ENCODE data around the gene OSTM1.
"Not testable (repeated sequence)": the region's sequence is repeated elsewhere in the genome, so short reads cannot be mapped to it uniquely, and the experiment has no call there.

OSTM1 gene

DNA sequence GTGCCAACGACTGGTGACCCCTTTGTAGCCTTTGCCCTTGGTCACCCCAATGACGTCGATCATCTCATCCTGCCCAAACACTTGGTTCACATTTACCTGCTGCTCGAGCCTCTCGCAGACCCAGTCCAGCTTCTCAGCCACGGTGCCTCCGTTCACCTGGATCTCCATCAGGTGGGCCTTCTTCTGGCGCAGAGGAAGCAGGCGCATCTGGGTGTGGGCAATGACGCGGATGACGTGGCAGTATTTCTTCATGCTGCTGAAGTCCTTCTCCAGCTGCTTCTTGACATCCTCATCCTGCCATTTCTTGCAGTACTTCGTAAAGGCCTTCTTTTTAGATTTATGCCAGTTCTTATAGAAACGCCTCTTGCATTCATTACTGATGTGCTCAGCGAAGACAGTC lies 69.7 kb downstream of the OSTM1 start:
- DNase-seq (ENCODE audit: insufficient read length, low spot score) (no peak), FAIRE-seq (no peak)
- no peak for TF ChIP-seq CTCF (IDR thresholded peaks at IDR 0.05; ENCODE audit: insufficient read depth, missing control alignments)

- no peak for TF ChIP-seq CTCF (IDR thresholded peaks at IDR 0.05; ENCODE audit: insufficient read depth, missing control alignments)
- FAIRE-seq = peak; percentile 76
- peak; percentile 25 for DNase-seq (ENCODE audit: insufficient read length, low spot score)
Measured at GRCh38 chr6:108002365-108003221, 71.9 kb downstream of the OSTM1 start.

GRCh38 chr6:108001696-108002231 lies 72.8 kb downstream of the OSTM1 start:
- FAIRE-seq (no peak), DNase-seq (ENCODE audit: insufficient read length, low spot score) (no peak)
- no peak for TF ChIP-seq CTCF (IDR thresholded peaks at IDR 0.05; ENCODE audit: insufficient read depth, missing control alignments)

DNA sequence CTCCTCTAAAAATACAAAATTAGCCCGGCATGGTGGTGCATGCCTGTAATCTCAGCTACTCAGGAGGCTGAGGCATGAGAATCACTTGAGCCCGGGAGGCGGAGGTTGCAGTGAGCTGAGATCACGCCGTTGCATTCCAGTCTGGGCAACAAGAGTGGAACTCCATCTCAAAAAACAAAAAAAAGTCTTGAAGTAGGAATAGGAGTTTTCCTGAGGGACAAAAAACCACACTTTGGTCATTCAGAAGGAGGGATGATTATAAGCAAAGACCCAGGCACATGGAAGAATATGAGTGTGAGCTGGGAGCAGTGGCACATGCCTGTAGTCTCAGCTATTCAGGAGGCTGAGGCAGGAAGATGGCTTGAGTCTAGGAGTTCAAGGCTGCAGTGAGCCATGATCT lies 74.3 kb downstream of the OSTM1 start:
- not testable (repeated sequence) for DNase-seq (ENCODE audit: insufficient read length, low spot score); FAIRE-seq

- FAIRE-seq (no peak), DNase-seq (ENCODE audit: insufficient read length, low spot score) (no peak)
- TF ChIP-seq CTCF (IDR thresholded peaks at IDR 0.05; ENCODE audit: insufficient read depth, missing control alignments) = no peak
Measured at GRCh38 chr6:107999341-107999740, 75.2 kb downstream of the OSTM1 start.

- DNase-seq (ENCODE audit: insufficient read length, low spot score) (no peak), FAIRE-seq (no peak)
- TF ChIP-seq CTCF (IDR thresholded peaks at IDR 0.05; ENCODE audit: insufficient read depth, missing control alignments) = no peak
Measured at GRCh38 chr6:107991772-107992550, 82.6 kb downstream of the OSTM1 start.

Data from D721Med (cell line).